GM23338 (cell line): ENCODE measurements around the gene DNMT1. TPM values are rescaled to one million over a fixed set of nuclear protein-coding genes. Genes with fewer than 3 reads are reported as not detected.

ENCODE experiments used
- ATAC-seq: fragments of 200-7000 bp; cut with Tn5 transposase; 3 replicates; pipeline ENCODE4 v1.9.1; 2020
- DNase-seq: peaks from one replicate; pipeline ENCODE4 v3.0.0-alpha.2; 2015; ENCODE audit warnings: low spot score
- H2AFZ ChIP-seq: fragments of 200-600 bp; sonication (generic); 2 replicates; pipeline ENCODE4 v1.8.0; 2016; ENCODE audit warnings: antibody characterized with exemption, mild to moderate bottlenecking, moderate library complexity
- H3F3A ChIP-seq: fragments of 200-600 bp; sonication (generic); replicated peaks from 2 replicates; pipeline ENCODE4 v1.8.0; 2017; ENCODE audit warnings: antibody characterized with exemption, mixed run types, low read depth
- H3K27ac ChIP-seq: fragments of 200-600 bp; sonication (generic); 2 replicates; pipeline ENCODE4 v1.6.1; 2016; ENCODE audit warnings: low read depth
- H3K27me3 ChIP-seq: fragments of 200-600 bp; sonication (generic); 2 replicates; pipeline ENCODE4 v1.8.0; 2016; ENCODE audit warnings: mild to moderate bottlenecking, mixed run types, moderate library complexity; ENCODE audit not compliant: insufficient read depth
- H3K36me3 ChIP-seq: fragments of 200-600 bp; sonication (generic); 2 replicates; pipeline ENCODE4 v1.8.0; 2016; ENCODE audit warnings: mild to moderate bottlenecking; ENCODE audit not compliant: insufficient read depth
- H3K4me1 ChIP-seq: fragments of 200-600 bp; sonication (generic); 2 replicates; pipeline ENCODE4 v1.8.0; 2016; ENCODE audit warnings: mild to moderate bottlenecking, moderate library complexity; ENCODE audit not compliant: insufficient read depth
- H3K4me2 ChIP-seq: fragments of 200-600 bp; sonication (generic); 2 replicates; pipeline ENCODE4 v1.7.1; 2017; ENCODE audit warnings: mixed run types
- H3K4me3 ChIP-seq: fragments of 200-600 bp; sonication (generic); 2 replicates; pipeline ENCODE4 v1.6.1; 2016; ENCODE audit warnings: mixed run types
- H3K79me2 ChIP-seq: fragments of 200-600 bp; sonication (generic); replicated peaks from 2 replicates; pipeline ENCODE4 v1.8.0; 2017; ENCODE audit warnings: mild to moderate bottlenecking; ENCODE audit not compliant: insufficient read depth
- H3K9me2 ChIP-seq: fragments of 200-600 bp; sonication (generic); 2 replicates; pipeline ENCODE4 v1.8.0; 2017; ENCODE audit not compliant: insufficient read depth
- H4K20me1 ChIP-seq: fragments of 200-600 bp; sonication (generic); replicated peaks from 2 replicates; pipeline ENCODE4 v1.8.0; 2017; ENCODE audit warnings: mild to moderate bottlenecking; ENCODE audit not compliant: insufficient read depth
- H3K27ac Mint-ChIP-seq: 2 replicates; pipeline ENCODE4 v1.8.0; 2020; ENCODE audit warnings: inconsistent platforms, mild to moderate bottlenecking, moderate library complexity, mixed read lengths
- H3K27me3 Mint-ChIP-seq: 3 replicates; pipeline ENCODE4 v1.8.0; 2022; ENCODE audit warnings: low read depth, mild to moderate bottlenecking, moderate library complexity, mixed read lengths, inconsistent platforms; ENCODE audit not compliant: insufficient read depth, poor library complexity
- H3K36me3 Mint-ChIP-seq: 3 replicates; pipeline ENCODE4 v1.8.0; 2021; ENCODE audit warnings: low read depth, mild to moderate bottlenecking, inconsistent platforms, moderate library complexity, mixed read lengths
- H3K4me1 Mint-ChIP-seq: 3 replicates; pipeline ENCODE4 v1.8.0; 2020; ENCODE audit warnings: mild to moderate bottlenecking, inconsistent platforms, mixed read lengths
- H3K4me3 Mint-ChIP-seq: 3 replicates; pipeline ENCODE4 v1.8.0; 2021; ENCODE audit warnings: moderate library complexity, mild to moderate bottlenecking, inconsistent platforms, mixed read lengths
- H3K9me3 Mint-ChIP-seq: 3 replicates; pipeline ENCODE4 v1.8.0; 2020; ENCODE audit warnings: moderate library complexity, mild to moderate bottlenecking, inconsistent platforms, mixed read lengths
- CREB1 ChIP-seq: fragments of 250-450 bp; sonication (Bioruptor Pico); IDR thresholded peaks from 2 replicates; pipeline ENCODE4 v1.5.0; 2020; ENCODE audit warnings: low read depth, mild to moderate bottlenecking, moderate library complexity
- JUNB ChIP-seq: IDR thresholded peaks from one replicate; pipeline ENCODE4 v1.6.1; 2016; ENCODE audit warnings: antibody characterized with exemption; ENCODE audit not compliant: unreplicated experiment
- NANOG ChIP-seq: IDR thresholded peaks from 2 replicates; pipeline ENCODE4 v1.6.1; 2016; ENCODE audit warnings: antibody characterized with exemption, borderline replicate concordance
- STAT1 ChIP-seq: IDR thresholded peaks from one replicate; pipeline ENCODE4 v1.6.1; 2016; ENCODE audit warnings: antibody characterized with exemption; ENCODE audit not compliant: unreplicated experiment
- ZNF114 ChIP-seq: fragments of 250-450 bp; sonication (Bioruptor Pico); IDR thresholded peaks from 2 replicates; pipeline ENCODE4 v1.5.0; 2020; ENCODE audit warnings: mild to moderate bottlenecking, moderate library complexity
- polyA plus RNA-seq: library from polyadenylated mRNA; unstranded; fragments of >200 nt; fragmentation: Nextera tagmentation; extraction: Ambion mirVana; gene quantifications from 2 replicates; pipeline ENCODE4 v1.2.1, GENCODE V29; 2016
- total RNA-seq: library from RNA; depleted of rRNA; stranded (reverse); fragments of >200 nt; shearing (Covaris generic); gene quantifications from 2 replicates; pipeline ENCODE4 v1.2.3, GENCODE V29; 2014
- TF ChIP-seq, protein P1 (sequence below): fragments of 250-450 bp; sonication (Bioruptor Pico); IDR thresholded peaks from 2 replicates; pipeline ENCODE4 v1.5.0; 2020; ENCODE audit warnings: mild to moderate bottlenecking, moderate library complexity
- TF ChIP-seq, protein P2 (sequence below), 2 experiments: fragments of 200-600 bp in 1 of 2; sonication (generic) in 1 of 2; conservative IDR thresholded peaks; 2 replicates each; pipeline versions ENCODE4 v1.5.1 to v1.6.1; 2016 to 2017; ENCODE audit warnings: antibody characterized with exemption in 2 of 2, low read depth in 2 of 2, mild to moderate bottlenecking in 2 of 2, moderate library complexity in 1 of 2

The DNMT1 gene
- total and polyA plus RNA-seq, 2 experiments from 2014 or later: 238 to 589 TPM

DNA sequence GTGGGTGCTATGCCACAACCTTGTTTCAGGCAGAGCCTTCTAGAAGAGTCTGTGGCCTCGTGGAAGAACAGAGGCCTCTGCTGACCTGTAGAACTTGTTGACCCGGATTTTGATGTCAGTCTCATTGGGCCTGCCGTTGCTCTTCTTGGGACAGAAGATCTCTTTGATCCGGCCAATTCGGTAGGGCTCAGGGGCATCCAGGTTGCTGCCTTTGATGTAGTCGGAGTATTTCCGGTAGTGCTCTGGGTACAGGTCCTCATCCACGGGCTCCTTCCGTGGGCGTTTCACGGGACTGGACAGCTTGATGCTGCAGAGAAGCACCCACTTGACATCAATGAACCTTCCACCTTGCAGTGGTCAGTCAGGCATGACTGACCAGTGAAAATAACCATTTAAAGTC, 51.1 kb downstream of the DNMT1 start (continued):
- TF ChIP-seq, protein P1, sequence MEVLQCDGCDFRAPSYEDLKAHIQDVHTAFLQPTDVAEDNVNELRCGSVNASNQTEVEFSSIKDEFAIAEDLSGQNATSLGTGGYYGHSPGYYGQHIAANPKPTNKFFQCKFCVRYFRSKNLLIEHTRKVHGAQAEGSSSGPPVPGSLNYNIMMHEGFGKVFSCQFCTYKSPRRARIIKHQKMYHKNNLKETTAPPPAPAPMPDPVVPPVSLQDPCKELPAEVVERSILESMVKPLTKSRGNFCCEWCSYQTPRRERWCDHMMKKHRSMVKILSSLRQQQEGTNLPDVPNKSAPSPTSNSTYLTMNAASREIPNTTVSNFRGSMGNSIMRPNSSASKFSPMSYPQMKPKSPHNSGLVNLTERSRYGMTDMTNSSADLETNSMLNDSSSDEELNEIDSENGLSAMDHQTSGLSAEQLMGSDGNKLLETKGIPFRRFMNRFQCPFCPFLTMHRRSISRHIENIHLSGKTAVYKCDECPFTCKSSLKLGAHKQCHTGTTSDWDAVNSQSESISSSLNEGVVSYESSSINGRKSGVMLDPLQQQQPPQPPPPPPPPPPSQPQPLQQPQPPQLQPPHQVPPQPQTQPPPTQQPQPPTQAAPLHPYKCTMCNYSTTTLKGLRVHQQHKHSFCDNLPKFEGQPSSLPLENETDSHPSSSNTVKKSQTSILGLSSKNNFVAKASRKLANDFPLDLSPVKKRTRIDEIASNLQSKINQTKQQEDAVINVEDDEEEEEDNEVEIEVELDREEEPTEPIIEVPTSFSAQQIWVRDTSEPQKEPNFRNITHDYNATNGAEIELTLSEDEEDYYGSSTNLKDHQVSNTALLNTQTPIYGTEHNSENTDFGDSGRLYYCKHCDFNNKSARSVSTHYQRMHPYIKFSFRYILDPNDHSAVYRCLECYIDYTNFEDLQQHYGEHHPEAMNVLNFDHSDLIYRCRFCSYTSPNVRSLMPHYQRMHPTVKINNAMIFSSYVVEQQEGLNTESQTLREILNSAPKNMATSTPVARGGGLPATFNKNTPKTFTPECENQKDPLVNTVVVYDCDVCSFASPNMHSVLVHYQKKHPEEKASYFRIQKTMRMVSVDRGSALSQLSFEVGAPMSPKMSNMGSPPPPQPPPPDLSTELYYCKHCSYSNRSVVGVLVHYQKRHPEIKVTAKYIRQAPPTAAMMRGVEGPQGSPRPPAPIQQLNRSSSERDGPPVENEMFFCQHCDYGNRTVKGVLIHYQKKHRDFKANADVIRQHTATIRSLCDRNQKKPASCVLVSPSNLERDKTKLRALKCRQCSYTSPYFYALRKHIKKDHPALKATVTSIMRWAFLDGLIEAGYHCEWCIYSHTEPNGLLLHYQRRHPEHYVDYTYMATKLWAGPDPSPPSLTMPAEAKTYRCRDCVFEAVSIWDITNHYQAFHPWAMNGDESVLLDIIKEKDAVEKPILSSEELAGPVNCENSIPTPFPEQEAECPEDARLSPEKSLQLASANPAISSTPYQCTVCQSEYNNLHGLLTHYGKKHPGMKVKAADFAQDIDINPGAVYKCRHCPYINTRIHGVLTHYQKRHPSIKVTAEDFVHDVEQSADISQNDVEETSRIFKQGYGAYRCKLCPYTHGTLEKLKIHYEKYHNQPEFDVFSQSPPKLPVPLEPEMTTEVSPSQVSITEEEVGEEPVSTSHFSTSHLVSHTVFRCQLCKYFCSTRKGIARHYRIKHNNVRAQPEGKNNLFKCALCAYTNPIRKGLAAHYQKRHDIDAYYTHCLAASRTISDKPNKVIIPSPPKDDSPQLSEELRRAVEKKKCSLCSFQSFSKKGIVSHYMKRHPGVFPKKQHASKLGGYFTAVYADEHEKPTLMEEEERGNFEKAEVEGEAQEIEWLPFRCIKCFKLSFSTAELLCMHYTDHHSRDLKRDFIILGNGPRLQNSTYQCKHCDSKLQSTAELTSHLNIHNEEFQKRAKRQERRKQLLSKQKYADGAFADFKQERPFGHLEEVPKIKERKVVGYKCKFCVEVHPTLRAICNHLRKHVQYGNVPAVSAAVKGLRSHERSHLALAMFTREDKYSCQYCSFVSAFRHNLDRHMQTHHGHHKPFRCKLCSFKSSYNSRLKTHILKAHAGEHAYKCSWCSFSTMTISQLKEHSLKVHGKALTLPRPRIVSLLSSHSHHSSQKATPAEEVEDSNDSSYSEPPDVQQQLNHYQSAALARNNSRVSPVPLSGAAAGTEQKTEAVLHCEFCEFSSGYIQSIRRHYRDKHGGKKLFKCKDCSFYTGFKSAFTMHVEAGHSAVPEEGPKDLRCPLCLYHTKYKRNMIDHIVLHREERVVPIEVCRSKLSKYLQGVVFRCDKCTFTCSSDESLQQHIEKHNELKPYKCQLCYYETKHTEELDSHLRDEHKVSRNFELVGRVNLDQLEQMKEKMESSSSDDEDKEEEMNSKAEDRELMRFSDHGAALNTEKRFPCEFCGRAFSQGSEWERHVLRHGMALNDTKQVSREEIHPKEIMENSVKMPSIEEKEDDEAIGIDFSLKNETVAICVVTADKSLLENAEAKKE (CRISPR knock-in tag): no peak
- TF ChIP-seq JUNB: no peak
- TF ChIP-seq, protein P2, sequence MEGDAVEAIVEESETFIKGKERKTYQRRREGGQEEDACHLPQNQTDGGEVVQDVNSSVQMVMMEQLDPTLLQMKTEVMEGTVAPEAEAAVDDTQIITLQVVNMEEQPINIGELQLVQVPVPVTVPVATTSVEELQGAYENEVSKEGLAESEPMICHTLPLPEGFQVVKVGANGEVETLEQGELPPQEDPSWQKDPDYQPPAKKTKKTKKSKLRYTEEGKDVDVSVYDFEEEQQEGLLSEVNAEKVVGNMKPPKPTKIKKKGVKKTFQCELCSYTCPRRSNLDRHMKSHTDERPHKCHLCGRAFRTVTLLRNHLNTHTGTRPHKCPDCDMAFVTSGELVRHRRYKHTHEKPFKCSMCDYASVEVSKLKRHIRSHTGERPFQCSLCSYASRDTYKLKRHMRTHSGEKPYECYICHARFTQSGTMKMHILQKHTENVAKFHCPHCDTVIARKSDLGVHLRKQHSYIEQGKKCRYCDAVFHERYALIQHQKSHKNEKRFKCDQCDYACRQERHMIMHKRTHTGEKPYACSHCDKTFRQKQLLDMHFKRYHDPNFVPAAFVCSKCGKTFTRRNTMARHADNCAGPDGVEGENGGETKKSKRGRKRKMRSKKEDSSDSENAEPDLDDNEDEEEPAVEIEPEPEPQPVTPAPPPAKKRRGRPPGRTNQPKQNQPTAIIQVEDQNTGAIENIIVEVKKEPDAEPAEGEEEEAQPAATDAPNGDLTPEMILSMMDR (conservative IDR thresholded peaks at IDR 0.05; ENCODE audit: low read depth in 2 of 2): no peak
- TF ChIP-seq STAT1: no peak

DNA sequence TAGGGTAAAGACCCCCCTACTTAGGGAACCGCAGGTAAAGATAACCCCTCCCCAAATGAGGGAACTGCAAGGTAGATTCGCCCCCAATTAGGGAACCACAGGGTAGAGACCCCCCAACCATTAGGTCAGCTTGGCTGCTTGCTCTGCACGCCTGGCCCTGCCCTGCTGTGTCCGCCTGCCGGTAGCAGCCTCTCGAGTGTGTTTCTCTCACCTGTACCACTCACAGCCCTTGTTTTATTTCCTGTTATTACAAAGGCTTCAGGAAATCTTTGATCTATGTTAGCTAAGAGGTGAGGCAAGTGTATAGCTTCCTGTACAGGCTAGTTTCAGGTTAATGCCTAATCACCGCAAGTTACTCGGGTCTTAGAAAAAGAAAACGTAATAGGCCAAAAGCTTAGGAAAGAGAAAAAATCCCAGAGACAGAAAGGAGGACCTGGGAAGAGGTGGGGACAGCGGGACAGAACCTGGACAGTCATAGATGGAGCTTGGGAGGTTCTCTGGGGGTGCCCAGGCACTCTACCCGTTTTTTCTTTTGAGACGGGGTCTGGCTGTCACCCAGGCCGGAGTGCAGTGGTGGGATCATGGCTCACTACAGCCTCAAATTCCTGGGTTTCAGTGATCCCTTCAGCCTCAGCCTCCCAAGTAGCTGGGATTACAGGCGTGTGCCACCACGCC, 51.9 kb downstream of the DNMT1 start:
- H3K36me3 Mint-ChIP-seq: peaks cover 95% of the 10 kb centered on the region
- peaks cover 3% of the 10 kb centered on the region; the same call in 1 of the 2 replicates for H3F3A ChIP-seq

More for the DNA sequence above, 51.9 kb downstream of the DNMT1 start:
- H3K4me2 ChIP-seq: no peak overlapping the region
- no peak overlapping the region for H3K27ac Mint-ChIP-seq
- H3K4me3 ChIP-seq: no peak overlapping the region
- peaks cover 65% of the 10 kb centered on the region for H3K36me3 ChIP-seq
- ATAC-seq: no peak
- TF ChIP-seq NANOG (no peak), ZNF114 (CRISPR knock-in tag) (no peak), CREB1 (CRISPR knock-in tag) (no peak), STAT1 (no peak)
- no peaks in the 10 kb centered on the region for H3K9me2 ChIP-seq
- no peak overlapping the region for H3K4me3 Mint-ChIP-seq
- no peaks in the 10 kb centered on the region; the same call in 2 of the 3 replicates for H3K9me3 Mint-ChIP-seq
- no peaks in the 10 kb centered on the region for H3K79me2 ChIP-seq
- no peak for DNase-seq
- no peak overlapping the region for H2AFZ ChIP-seq
- H3K27me3 ChIP-seq: no peaks in the 10 kb centered on the region
- no peaks in the 10 kb centered on the region for H3K4me1 Mint-ChIP-seq
- H3K27me3 Mint-ChIP-seq: peaks cover 4% of the 10 kb centered on the region
- peaks cover 20% of the 10 kb centered on the region for H4K20me1 ChIP-seq
- H3K27ac ChIP-seq: no peak overlapping the region
- H3K4me1 ChIP-seq: no peaks in the 10 kb centered on the region
